ENCODE data around the gene PROB1.

PROB1 gene

GRCh38 chr5:139407517-139407916, 12.6 kb upstream of the PROB1 start:
- DNase-seq (ENCODE audit: low spot score) (peak; percentile 9), ATAC-seq (ENCODE audit: low read depth) (no peak)
- peaks cover 10% of the 10 kb centered on the region for H3K4me1 ChIP-seq (ENCODE audit: insufficient read depth, poor library complexity, severe bottlenecking)
- H3K4me3 ChIP-seq (ENCODE audit: severe bottlenecking) = no peak overlapping the region
- no peaks in the 10 kb centered on the region for H3K36me3 ChIP-seq (ENCODE audit: low read depth)
- TF ChIP-seq, protein P1, sequence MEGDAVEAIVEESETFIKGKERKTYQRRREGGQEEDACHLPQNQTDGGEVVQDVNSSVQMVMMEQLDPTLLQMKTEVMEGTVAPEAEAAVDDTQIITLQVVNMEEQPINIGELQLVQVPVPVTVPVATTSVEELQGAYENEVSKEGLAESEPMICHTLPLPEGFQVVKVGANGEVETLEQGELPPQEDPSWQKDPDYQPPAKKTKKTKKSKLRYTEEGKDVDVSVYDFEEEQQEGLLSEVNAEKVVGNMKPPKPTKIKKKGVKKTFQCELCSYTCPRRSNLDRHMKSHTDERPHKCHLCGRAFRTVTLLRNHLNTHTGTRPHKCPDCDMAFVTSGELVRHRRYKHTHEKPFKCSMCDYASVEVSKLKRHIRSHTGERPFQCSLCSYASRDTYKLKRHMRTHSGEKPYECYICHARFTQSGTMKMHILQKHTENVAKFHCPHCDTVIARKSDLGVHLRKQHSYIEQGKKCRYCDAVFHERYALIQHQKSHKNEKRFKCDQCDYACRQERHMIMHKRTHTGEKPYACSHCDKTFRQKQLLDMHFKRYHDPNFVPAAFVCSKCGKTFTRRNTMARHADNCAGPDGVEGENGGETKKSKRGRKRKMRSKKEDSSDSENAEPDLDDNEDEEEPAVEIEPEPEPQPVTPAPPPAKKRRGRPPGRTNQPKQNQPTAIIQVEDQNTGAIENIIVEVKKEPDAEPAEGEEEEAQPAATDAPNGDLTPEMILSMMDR (IDR thresholded peaks at IDR 0.05; ENCODE audit: poor library complexity, severe bottlenecking) = no peak
- no peak overlapping the region for H3K27ac ChIP-seq (ENCODE audit: poor library complexity, severe bottlenecking)
- H3K27me3 ChIP-seq (ENCODE audit: insufficient read depth, poor library complexity, severe bottlenecking) = no peaks in the 10 kb centered on the region
- H3K9me3 ChIP-seq (ENCODE audit: severe bottlenecking) = no peaks in the 10 kb centered on the region

- Histone ChIP-seq H3K9me3 (ENCODE audit: severe bottlenecking) (no peaks in the 10 kb centered on the region), H3K4me1 (ENCODE audit: insufficient read depth, poor library complexity, severe bottlenecking) (peaks cover 10% of the 10 kb centered on the region), H3K36me3 (ENCODE audit: low read depth) (no peaks in the 10 kb centered on the region), H3K4me3 (ENCODE audit: severe bottlenecking) (no peak overlapping the region), H3K27ac (ENCODE audit: poor library complexity, severe bottlenecking) (no peak overlapping the region), H3K27me3 (ENCODE audit: insufficient read depth, poor library complexity, severe bottlenecking) (no peaks in the 10 kb centered on the region)
- DNase-seq (ENCODE audit: low spot score) (peak; percentile 11), ATAC-seq (ENCODE audit: low read depth) (no peak)
- TF ChIP-seq, protein P1 (IDR thresholded peaks at IDR 0.05; ENCODE audit: poor library complexity, severe bottlenecking) = no peak
Measured at GRCh38 chr5:139406963-139407362, 12.1 kb upstream of the PROB1 start.

- Histone ChIP-seq H3K4me3 (ENCODE audit: severe bottlenecking) (peak overlapping the region; percentile 39), H3K27me3 (ENCODE audit: insufficient read depth, poor library complexity, severe bottlenecking) (no peaks in the 10 kb centered on the region), H3K4me1 (ENCODE audit: insufficient read depth, poor library complexity, severe bottlenecking) (peaks cover 10% of the 10 kb centered on the region), H3K9me3 (ENCODE audit: severe bottlenecking) (no peaks in the 10 kb centered on the region), H3K27ac (ENCODE audit: poor library complexity, severe bottlenecking) (peak overlapping the region; percentile 76), H3K36me3 (ENCODE audit: low read depth) (no peaks in the 10 kb centered on the region)
- no peak for ATAC-seq (ENCODE audit: low read depth)
- TF ChIP-seq, protein P1 (IDR thresholded peaks at IDR 0.05; ENCODE audit: poor library complexity, severe bottlenecking) = no peak
- DNase-seq (ENCODE audit: low spot score) = no peak
Measured at GRCh38 chr5:139404484-139404840, 9.6 kb upstream of the PROB1 start.

DNA sequence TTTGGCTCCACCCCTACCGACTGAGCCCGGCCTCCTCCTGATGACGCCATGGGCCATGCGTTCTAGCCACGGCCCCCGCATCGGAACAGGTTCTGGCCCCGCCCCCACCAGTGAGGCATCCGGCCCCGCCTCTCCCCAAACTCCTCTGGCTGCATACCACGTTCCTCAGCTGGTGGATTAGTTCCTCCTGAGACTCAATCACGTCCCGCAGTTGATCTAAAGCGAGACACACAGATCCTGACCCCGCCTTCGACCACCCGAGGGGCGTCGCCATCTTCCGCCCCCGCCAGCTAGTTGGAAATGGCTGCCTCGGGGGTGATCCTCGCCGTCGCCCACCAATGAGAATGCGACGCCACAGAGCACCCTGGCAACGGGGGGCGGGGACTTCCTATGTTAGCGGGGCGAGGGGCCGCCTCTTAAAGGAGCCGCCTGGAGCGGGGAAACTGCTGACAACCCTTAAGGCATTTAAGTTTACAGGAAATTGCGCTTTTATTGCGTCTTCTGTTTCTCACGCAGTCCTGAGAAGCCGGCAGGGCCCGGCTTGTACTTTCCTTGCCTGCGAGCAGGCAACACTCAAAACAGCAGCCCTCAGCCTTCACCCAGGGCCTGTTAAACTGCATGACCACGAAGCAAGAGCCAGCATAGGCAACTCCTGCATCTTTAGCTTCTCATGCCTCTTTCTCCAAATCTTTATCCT, 9.0 kb upstream of the PROB1 start, which contains the start of gene SPATA24:
Gene SPATA24, minus strand, starts transcription at position 303 of the 697 bp plus-strand sequence. Its CDS starts 29 bp downstream, at position 274.
- Histone ChIP-seq H3K27ac (ENCODE audit: poor library complexity, severe bottlenecking) (peak within 1 kb of the TSS; percentile 76), H3K27me3 (ENCODE audit: insufficient read depth, poor library complexity, severe bottlenecking) (no peaks in the 10 kb centered on the region), H3K9me3 (ENCODE audit: severe bottlenecking) (no peaks in the 10 kb centered on the region), H3K4me1 (ENCODE audit: insufficient read depth, poor library complexity, severe bottlenecking) (peaks cover 10% of the 10 kb centered on the region), H3K36me3 (ENCODE audit: low read depth) (no peaks in the 10 kb centered on the region), H3K4me3 (ENCODE audit: severe bottlenecking) (peak within 1 kb of the TSS; percentile 39)
- ATAC-seq (ENCODE audit: low read depth) (peak; percentile 93), DNase-seq (ENCODE audit: low spot score) (peak; percentile 99)
- TF ChIP-seq, protein P1 (IDR thresholded peaks at IDR 0.05; ENCODE audit: poor library complexity, severe bottlenecking) = no peak

DNA sequence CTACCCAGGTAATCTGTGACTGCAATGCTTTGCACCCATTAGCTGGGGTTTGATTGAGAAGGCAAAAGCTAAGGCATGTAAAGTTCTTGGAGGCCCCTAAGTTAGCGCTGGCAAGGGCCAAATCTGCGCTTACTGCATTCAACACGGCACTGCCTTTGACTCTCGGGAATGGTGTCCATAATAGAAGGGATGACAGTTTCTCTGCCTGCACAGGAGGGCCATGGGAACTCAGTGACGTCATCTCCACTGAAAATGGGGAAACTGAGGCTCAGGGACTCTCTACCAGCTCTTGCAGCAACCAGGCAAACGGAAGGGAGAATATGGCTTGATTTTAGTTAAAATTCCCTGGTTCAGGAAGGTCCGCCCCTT, 8.5 kb upstream of the PROB1 start:
- H3K36me3 ChIP-seq (ENCODE audit: low read depth) = no peaks in the 10 kb centered on the region
- peak overlapping the region; percentile 76 for H3K27ac ChIP-seq (ENCODE audit: poor library complexity, severe bottlenecking)
- H3K4me1 ChIP-seq (ENCODE audit: insufficient read depth, poor library complexity, severe bottlenecking) = peaks cover 10% of the 10 kb centered on the region
- peak; percentile 4 for ATAC-seq (ENCODE audit: low read depth)
- no peak for DNase-seq (ENCODE audit: low spot score)
- no peaks in the 10 kb centered on the region for H3K27me3 ChIP-seq (ENCODE audit: insufficient read depth, poor library complexity, severe bottlenecking)
- H3K9me3 ChIP-seq (ENCODE audit: severe bottlenecking) = no peaks in the 10 kb centered on the region
- TF ChIP-seq, protein P1 (IDR thresholded peaks at IDR 0.05; ENCODE audit: poor library complexity, severe bottlenecking) = no peak
- H3K4me3 ChIP-seq (ENCODE audit: severe bottlenecking) = peak overlapping the region; percentile 39

Measured in RWPE2 (cell line).